Activated CD8-positive, alpha-beta T cell treated with anti-CD3 and anti-CD28 coated beads for 36 hours (primary cell): Measurements from ENCODE around the gene SH3GL1. TPM values are rescaled to one million over a fixed set of nuclear protein-coding genes. Genes with fewer than 3 reads are reported as not detected.

Experiments
- ATAC-seq: fragments of 200-7000 bp; cut with Tn5 transposase; one replicate; pipeline ENCODE4 v1.10.0; 2021; ENCODE audit warnings: mild to moderate bottlenecking, moderate library complexity
- CTCF ChIA-PET: fragments of 350-600 bp; sonication (Branson Sonifier 250); formaldehyde crosslinking; loops from one replicate; lab custom pipeline; 2021; ENCODE audit warnings: antibody characterized with exemption; lab: Charles Lee
- POLR2A ChIA-PET: fragments of 350-600 bp; sonication (Branson Sonifier 250); formaldehyde crosslinking; loops from one replicate; lab custom pipeline; 2021; ENCODE audit warnings: antibody characterized with exemption; lab: Charles Lee
- DNase-seq: peaks from one replicate; pipeline ENCODE4 v3.0.0-alpha.2; 2020
- H3K27ac Mint-ChIP-seq: one replicate; pipeline ENCODE4 v1.8.0; 2021; ENCODE audit warnings: mild to moderate bottlenecking, mixed read lengths
- H3K27me3 Mint-ChIP-seq: one replicate; pipeline ENCODE4 v1.8.0; 2021; ENCODE audit warnings: mixed read lengths
- H3K36me3 Mint-ChIP-seq: one replicate; pipeline ENCODE4 v1.8.0; 2021; ENCODE audit warnings: low read depth, mixed read lengths
- H3K4me1 Mint-ChIP-seq: one replicate; pipeline ENCODE4 v1.8.0; 2021; ENCODE audit warnings: low read depth, mixed read lengths
- H3K4me3 Mint-ChIP-seq: one replicate; pipeline ENCODE4 v1.8.0; 2021; ENCODE audit warnings: mild to moderate bottlenecking, moderate library complexity, mixed read lengths
- H3K9me3 Mint-ChIP-seq: one replicate; pipeline ENCODE4 v1.8.0; 2021; ENCODE audit warnings: mixed read lengths
- intact Hi-C: fragments of 100-400 bp; cut with micrococcal nuclease; formaldehyde crosslinking; loops from one replicate; pipeline ENCODE4 v1.10.0; 2022
- total RNA-seq, 2 experiments: library from RNA; stranded (reverse); gene quantifications; one replicate each; pipeline ENCODE4 v1.2.3, GENCODE V29; 2021
- TF ChIP-seq, protein P1 (sequence below): fragments of 200-600 bp; IDR thresholded peaks from one replicate; pipeline ENCODE4 v1.8.0; 2022; ENCODE audit warnings: antibody characterized with exemption, mild to moderate bottlenecking

The SH3GL1 gene
- total RNA-seq, 2 experiments from 2014 or later = 53.1 to 59.2 TPM

DNA sequence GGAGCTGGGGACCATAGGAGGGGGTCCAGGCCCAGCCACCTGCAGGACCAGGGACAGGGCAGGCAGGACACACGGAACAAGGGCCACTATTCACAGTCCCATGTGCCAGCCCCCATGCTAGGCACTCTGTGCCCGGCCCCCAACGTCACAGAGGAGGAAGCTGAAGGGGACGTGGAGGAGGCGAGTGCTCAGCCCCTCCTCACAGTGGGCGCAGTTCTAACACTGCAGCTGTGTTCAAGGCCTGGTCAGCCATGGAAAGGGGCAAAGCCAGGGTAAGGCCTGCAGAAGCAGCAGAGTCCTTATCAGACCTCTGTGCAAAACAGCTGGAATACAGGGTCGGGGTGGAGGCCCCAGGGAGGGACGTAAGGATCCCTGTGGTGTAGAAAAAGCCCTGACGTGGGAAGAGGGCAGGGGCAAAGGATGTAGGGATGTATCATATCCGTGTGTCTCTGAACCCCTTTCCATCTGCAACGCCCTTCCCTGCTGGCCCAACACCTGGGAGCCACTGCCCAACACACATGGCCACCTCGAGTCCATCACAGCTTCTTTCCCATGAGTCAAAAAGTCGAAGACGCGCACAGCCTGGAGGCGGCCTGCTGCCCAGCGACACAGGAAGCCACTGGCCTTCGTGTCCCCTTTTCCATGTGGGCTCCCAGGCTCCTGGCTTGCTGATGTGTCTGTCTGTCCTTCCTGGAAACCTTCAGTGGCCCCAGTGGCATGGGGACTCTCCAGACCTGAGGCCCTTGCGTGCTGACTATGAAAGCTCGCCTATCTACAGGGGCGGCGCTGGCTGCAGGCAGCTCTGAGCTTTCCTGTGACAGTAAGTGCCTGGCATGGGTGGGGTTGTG is 28.0 kb downstream of the SH3GL1 start:
- no peak for ATAC-seq
- H3K4me3 Mint-ChIP-seq = no peak overlapping the region

DNA sequence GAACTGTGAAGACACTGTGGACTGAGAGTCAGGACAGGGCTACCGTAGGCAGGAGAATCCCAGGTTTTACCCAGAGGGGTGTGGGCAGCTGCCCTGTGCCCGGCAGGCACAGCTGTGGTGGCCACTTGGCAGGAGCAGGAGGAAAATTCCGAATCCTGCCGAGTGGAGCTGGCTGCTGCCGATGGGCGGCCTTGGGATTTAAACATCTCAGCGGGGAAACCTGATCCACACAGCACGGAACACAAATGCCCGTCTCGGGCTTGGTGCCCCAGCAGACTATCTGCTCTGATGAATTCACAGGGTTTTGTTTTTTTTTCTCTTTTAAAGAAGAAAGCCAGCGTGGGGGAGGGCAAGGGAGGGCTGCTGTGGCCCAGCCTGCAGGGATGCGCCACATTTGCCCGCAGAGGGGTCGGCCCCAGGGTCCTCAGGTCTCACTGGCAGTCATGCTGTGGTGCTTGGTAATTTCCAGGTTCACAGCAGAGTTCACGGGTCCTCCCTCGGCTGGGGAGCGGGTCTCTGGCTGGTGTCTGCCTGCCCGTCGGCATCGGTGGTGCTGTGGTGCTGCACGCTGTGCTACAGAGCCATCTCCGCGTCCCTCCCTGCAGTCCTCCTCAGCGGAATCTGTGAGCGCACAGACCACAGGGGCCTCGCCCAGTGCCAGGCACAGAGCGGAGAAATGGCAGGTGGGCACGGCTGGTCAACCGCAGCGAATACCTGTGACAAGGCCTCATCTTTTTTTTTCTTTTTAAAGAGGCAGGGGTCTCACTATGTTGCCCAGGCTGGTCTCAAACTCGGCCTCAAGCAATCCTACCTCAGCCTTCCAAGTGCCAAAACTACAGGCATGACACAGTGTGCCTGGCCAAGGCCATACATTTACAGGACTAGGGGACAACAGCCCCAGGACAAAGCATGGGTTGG is 28.8 kb downstream of the SH3GL1 start:
- Mint-ChIP-seq H3K36me3 (peaks cover 14% of the 10 kb centered on the region), H3K9me3 (no peaks in the 10 kb centered on the region), H3K4me1 (peaks cover 54% of the 10 kb centered on the region), H3K27me3 (no peaks in the 10 kb centered on the region), H3K4me3 (no peak overlapping the region), H3K27ac (peak overlapping the region; percentile 89)
- DNase-seq = no peak
- TF ChIP-seq, protein P1, sequence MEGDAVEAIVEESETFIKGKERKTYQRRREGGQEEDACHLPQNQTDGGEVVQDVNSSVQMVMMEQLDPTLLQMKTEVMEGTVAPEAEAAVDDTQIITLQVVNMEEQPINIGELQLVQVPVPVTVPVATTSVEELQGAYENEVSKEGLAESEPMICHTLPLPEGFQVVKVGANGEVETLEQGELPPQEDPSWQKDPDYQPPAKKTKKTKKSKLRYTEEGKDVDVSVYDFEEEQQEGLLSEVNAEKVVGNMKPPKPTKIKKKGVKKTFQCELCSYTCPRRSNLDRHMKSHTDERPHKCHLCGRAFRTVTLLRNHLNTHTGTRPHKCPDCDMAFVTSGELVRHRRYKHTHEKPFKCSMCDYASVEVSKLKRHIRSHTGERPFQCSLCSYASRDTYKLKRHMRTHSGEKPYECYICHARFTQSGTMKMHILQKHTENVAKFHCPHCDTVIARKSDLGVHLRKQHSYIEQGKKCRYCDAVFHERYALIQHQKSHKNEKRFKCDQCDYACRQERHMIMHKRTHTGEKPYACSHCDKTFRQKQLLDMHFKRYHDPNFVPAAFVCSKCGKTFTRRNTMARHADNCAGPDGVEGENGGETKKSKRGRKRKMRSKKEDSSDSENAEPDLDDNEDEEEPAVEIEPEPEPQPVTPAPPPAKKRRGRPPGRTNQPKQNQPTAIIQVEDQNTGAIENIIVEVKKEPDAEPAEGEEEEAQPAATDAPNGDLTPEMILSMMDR = no peak
- POLR2A ChIA-PET = interaction anchor here (0.6 to 2.3 kb wide), 4 partner anchors 12 to 29 kb away, joined by 3 to 12 read pairs (median 4); partner anchors contain the start of gene SH3GL1
- CTCF ChIA-PET = interaction anchor here (1.4 to 2.2 kb wide), 2 partner anchors 19 to 29 kb away, joined by 5 to 14 read pairs; partner anchors contain the start of gene SH3GL1
- intact Hi-C loops = no loop called here
- no peak for ATAC-seq

More for the DNA sequence above, 28.0 kb downstream of the SH3GL1 start:
- no peaks in the 10 kb centered on the region for H3K9me3 Mint-ChIP-seq
- H3K36me3 Mint-ChIP-seq = peaks cover 10% of the 10 kb centered on the region
- POLR2A ChIA-PET = interaction anchor here (1.0 to 1.5 kb wide), 4 partner anchors 11 to 215 kb away, joined by 3 to 5 read pairs (median 3); no protein-coding TSS in a partner anchor
- DNase-seq = no peak
- intact Hi-C loops = no loop called here
- peaks cover 62% of the 10 kb centered on the region for H3K4me1 Mint-ChIP-seq
- no peak overlapping the region for H3K27ac Mint-ChIP-seq
- CTCF ChIA-PET = interaction anchor here (1.1 kb wide), 1 partner anchor 106 kb away, joined by 3 read pairs; no protein-coding TSS in a partner anchor
- TF ChIP-seq, protein P1 = no peak
- H3K27me3 Mint-ChIP-seq = no peaks in the 10 kb centered on the region

DNA sequence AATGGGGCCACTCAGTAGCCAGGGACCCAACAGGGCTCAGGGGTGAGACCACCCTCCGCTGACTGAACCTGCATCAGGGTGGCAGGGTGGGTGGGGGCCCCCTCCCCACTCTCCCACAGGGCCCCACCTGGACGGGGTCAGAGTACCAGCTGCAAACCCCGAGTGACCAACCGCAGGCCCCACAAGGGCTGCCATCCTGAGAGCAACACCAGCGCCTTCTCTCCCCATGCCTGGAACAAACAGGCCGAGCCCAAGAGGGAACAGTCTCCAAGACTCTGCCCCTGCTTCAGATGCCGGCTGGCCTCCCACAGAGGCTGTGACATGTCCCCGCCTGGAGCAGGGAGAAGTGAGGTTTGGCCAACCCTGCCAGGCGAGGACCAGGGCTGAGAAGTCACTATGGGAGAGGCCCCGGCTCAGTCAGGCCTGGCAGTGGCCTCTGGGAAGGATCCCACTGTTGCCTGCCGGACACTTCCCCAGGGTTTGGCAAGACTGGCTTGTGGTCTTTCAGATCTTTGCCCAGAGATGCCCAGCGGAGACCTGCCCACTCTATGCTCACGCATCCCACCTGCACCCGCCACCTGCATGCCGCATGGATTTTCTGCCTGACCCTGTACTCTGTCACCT is 29.8 kb downstream of the SH3GL1 start:
- H3K4me3 Mint-ChIP-seq = peak overlapping the region; percentile 45
- no peaks in the 10 kb centered on the region for H3K27me3 Mint-ChIP-seq
- CTCF ChIA-PET = interaction anchor here (0.6 to 2.2 kb wide), 11 partner anchors 8 to 104 kb away, joined by 3 to 14 read pairs (median 5); partner anchors contain the start of genes CHAF1A and SH3GL1
- peak overlapping the region; percentile 89 for H3K27ac Mint-ChIP-seq
- POLR2A ChIA-PET = interaction anchor here (0.5 to 2.3 kb wide), 10 partner anchors 9 to 67 kb away, joined by 3 to 12 read pairs (median 4); partner anchors contain the start of gene SH3GL1
- H3K9me3 Mint-ChIP-seq = no peaks in the 10 kb centered on the region
- intact Hi-C loops = no loop called here
- peaks cover 44% of the 10 kb centered on the region for H3K4me1 Mint-ChIP-seq
- peaks cover 14% of the 10 kb centered on the region for H3K36me3 Mint-ChIP-seq
- no peak for ATAC-seq
- no peak for DNase-seq
- TF ChIP-seq, protein P1 = no peak

DNA sequence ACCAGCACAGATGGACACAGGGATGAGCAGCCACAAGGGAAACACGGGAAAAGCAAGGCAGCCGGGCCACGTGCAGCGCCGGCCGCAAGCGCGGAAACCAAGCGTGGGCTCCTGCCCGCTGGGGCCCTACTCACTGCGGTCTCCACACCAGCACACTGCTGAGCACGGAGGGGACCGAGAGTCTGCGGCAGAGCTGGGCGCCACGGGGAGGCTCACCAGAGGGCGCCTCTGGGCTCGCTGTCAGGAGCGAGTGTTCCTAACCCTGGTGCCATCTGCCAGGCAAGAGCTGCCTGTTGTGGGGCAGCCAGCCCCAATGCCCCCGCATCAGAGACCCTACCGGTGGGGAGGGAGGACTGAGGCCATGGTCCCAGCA is 30.5 kb downstream of the SH3GL1 start:
- H3K27ac Mint-ChIP-seq = peak overlapping the region; percentile 89
- ATAC-seq (peak; percentile 68), DNase-seq (peak; percentile 90)
- H3K27me3 Mint-ChIP-seq = no peaks in the 10 kb centered on the region
- peaks cover 42% of the 10 kb centered on the region for H3K4me1 Mint-ChIP-seq
- peaks cover 14% of the 10 kb centered on the region for H3K36me3 Mint-ChIP-seq
- H3K9me3 Mint-ChIP-seq = no peaks in the 10 kb centered on the region
- H3K4me3 Mint-ChIP-seq = peak overlapping the region; percentile 60
- ChIA-PET POLR2A (interaction anchor here (0.5 to 2.3 kb wide), 10 partner anchors 9 to 68 kb away, joined by 3 to 12 read pairs (median 4); partner anchors contain the start of gene SH3GL1), CTCF (interaction anchor here (0.6 to 2.2 kb wide), 11 partner anchors 9 to 103 kb away, joined by 3 to 14 read pairs (median 5); partner anchors contain the start of genes CHAF1A and SH3GL1)
- TF ChIP-seq, protein P1 = peak; percentile 62
- intact Hi-C loops = no loop called here
